22Rv1 (cell line): ENCODE measurements around the gene ZDHHC1.

Source experiments
- ZFX ChIP-seq: fragments of 450-650 bp; IDR thresholded peaks from 2 replicates; pipeline ENCODE4 v1.6.1; 2017; ENCODE audit warnings: antibody characterized with exemption, borderline replicate concordance
- TF ChIP-seq, protein P1 (sequence below): fragments of 450-650 bp; IDR thresholded peaks from 2 replicates; pipeline ENCODE4 v1.5.1; 2017; ENCODE audit warnings: mild to moderate bottlenecking

GRCh38 chr16:67419931-67420330 lies 3.7 kb upstream of the ZDHHC1 start:
- TF ChIP-seq, protein P1, sequence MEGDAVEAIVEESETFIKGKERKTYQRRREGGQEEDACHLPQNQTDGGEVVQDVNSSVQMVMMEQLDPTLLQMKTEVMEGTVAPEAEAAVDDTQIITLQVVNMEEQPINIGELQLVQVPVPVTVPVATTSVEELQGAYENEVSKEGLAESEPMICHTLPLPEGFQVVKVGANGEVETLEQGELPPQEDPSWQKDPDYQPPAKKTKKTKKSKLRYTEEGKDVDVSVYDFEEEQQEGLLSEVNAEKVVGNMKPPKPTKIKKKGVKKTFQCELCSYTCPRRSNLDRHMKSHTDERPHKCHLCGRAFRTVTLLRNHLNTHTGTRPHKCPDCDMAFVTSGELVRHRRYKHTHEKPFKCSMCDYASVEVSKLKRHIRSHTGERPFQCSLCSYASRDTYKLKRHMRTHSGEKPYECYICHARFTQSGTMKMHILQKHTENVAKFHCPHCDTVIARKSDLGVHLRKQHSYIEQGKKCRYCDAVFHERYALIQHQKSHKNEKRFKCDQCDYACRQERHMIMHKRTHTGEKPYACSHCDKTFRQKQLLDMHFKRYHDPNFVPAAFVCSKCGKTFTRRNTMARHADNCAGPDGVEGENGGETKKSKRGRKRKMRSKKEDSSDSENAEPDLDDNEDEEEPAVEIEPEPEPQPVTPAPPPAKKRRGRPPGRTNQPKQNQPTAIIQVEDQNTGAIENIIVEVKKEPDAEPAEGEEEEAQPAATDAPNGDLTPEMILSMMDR = no peak
- no peak for TF ChIP-seq ZFX
